ENCODE data around the gene PRDM16. TPM values are rescaled to one million over a fixed set of nuclear protein-coding genes. Genes with fewer than 3 reads are reported as not detected.

PRDM16 gene
- total and polyA plus RNA-seq, 2 of the 13 experiments (the other 11 are each of a cell fraction or from before 2014, with no cell fraction given) = 0.15 to 0.81 TPM

DNA sequence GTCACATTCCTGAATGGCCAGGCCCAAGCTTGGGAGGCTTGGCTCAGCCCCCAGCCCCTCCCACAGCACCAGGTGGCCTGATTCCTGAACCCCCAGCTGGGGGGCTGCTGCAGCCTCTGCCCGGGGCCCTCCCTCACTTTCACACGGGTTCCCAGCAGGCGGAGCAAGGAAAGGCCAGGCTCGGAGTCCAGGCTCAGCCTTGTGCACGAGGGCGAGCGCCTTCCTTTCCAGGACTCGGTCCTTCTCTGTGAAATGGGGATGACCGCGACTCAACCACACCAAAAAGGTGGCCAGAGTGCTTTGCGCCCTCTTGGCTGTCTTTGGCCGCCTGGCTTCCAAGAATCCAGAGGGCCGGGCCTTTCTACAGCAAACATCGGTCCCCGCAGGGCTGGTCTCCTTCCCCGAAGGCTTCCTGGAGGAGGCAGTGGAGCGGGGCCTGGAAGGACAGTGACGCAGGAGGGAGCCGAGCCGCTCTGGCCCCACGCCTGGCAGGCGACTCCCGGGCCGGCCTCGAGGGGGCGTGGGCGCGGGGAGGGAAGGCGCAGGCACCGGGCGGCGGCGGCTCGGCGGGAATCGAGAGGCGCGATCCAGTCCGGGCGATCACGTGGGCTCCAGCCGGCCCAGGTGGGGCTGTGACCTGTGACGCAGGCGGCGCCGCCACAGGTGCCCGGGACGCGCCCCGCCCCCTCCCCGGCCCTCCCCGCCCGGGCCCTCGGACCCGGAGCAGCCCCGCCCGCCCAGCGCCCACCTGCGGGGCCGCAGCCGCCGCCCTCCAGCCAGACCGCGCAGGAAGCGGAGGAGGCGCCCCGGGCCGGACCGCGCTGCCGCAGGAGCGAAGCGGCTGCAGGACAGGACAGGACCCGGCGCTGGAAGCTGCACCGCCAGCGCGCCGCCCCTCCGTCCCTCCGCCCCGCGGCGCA is 385.1 kb downstream of the PRDM16 start, which contains the start of gene ARHGEF16:
Gene ARHGEF16, plus strand, starts transcription at position 775 of the 920 bp plus-strand sequence. CDS start 8,420 bp downstream, outside the sequence.
- peak; percentile 72 for DNase-seq (ENCODE audit: low spot score)
- Histone ChIP-seq H3K9ac (ENCODE audit: insufficient read depth, low read depth, low read length) (peak within 1 kb of the TSS; percentile 86), H3K4me1 (ENCODE audit: insufficient read depth, low read length) (peaks cover 83% of the 10 kb centered on the region), H4K20me1 (ENCODE audit: insufficient read depth, low read length) (no peaks in the 10 kb centered on the region; the same call in 1 of the 2 replicates), H3K79me2 (ENCODE audit: insufficient read depth, low read length) (peaks cover 24% of the 10 kb centered on the region), H3K27me3 (ENCODE audit: control insufficient read depth in 1 of 2, insufficient read depth in 2 of 2, low read length in 2 of 2) (no peaks in the 10 kb centered on the region), H3K4me3 (replicated peaks in 1 of 3; ENCODE audit: insufficient read depth in 1 of 3, low read depth in 2 of 3, low read length in 3 of 3) (peak within 1 kb of the TSS; percentile 67 to 79 (median 70)), H3K27ac (ENCODE audit: extremely low read length, insufficient read depth, low read length) (peak within 1 kb of the TSS; percentile 98), H3K4me2 (ENCODE audit: low read depth, low read length) (peak within 1 kb of the TSS; percentile 99), H2AFZ (ENCODE audit: low read length) (no peak within 1 kb of the TSS), H3K36me3 (replicated peaks in 1 of 2; ENCODE audit: control insufficient read depth in 1 of 2, insufficient read depth in 2 of 2, low read length in 2 of 2) (no peaks in the 10 kb centered on the region), H3K9me3 (ENCODE audit: low read length) (no peaks in the 10 kb centered on the region)
- in situ Hi-C loops (cut with HindIII; ENCODE audit: extremely low pct_ligation_motif_present, low pct_unique_long_range_greater_than_20kb) = no loop called here
- no peak for FAIRE-seq
- intact Hi-C loops (cut with micrococcal nuclease; ENCODE audit: unreplicated experiment) = loop anchor here (1.0 to 5.0 kb wide), 3 partner anchors 17 to 168 kb away; no protein-coding TSS in a partner anchor
- peak; percentile 17 for ATAC-seq
- POLR2A ChIA-PET = interaction anchor here (1.0 to 11.4 kb wide), 6 partner anchors 9 to 31 kb away, joined by 3 to 282 read pairs (median 10); no protein-coding TSS in a partner anchor
- 13% methylated on average over 9 of the region's 84 CpGs for WGBS (ENCODE audit: low lambda C conversion rate)
- no TSS peak for BruUV-seq (replicated peaks)
- CTCF ChIA-PET (ENCODE audit: low intra/inter-chr PET ratio, low total read pairs) = interaction anchor here (0.9 to 4.4 kb wide), 3 partner anchors 18 to 29 kb away, joined by 3 to 70 read pairs (median 57); no protein-coding TSS in a partner anchor
- no peak for TF ChIP-seq EED (CRISPR knock-in tag; IDR thresholded peaks at IDR 0.05)
- peak; percentile 52; the same call in 1 of the 2 replicates for TF ChIP-seq ZNF703 (CRISPR knock-in tag; IDR thresholded peaks at IDR 0.05; ENCODE audit: borderline replicate concordance)
- TF ChIP-seq, protein P1, sequence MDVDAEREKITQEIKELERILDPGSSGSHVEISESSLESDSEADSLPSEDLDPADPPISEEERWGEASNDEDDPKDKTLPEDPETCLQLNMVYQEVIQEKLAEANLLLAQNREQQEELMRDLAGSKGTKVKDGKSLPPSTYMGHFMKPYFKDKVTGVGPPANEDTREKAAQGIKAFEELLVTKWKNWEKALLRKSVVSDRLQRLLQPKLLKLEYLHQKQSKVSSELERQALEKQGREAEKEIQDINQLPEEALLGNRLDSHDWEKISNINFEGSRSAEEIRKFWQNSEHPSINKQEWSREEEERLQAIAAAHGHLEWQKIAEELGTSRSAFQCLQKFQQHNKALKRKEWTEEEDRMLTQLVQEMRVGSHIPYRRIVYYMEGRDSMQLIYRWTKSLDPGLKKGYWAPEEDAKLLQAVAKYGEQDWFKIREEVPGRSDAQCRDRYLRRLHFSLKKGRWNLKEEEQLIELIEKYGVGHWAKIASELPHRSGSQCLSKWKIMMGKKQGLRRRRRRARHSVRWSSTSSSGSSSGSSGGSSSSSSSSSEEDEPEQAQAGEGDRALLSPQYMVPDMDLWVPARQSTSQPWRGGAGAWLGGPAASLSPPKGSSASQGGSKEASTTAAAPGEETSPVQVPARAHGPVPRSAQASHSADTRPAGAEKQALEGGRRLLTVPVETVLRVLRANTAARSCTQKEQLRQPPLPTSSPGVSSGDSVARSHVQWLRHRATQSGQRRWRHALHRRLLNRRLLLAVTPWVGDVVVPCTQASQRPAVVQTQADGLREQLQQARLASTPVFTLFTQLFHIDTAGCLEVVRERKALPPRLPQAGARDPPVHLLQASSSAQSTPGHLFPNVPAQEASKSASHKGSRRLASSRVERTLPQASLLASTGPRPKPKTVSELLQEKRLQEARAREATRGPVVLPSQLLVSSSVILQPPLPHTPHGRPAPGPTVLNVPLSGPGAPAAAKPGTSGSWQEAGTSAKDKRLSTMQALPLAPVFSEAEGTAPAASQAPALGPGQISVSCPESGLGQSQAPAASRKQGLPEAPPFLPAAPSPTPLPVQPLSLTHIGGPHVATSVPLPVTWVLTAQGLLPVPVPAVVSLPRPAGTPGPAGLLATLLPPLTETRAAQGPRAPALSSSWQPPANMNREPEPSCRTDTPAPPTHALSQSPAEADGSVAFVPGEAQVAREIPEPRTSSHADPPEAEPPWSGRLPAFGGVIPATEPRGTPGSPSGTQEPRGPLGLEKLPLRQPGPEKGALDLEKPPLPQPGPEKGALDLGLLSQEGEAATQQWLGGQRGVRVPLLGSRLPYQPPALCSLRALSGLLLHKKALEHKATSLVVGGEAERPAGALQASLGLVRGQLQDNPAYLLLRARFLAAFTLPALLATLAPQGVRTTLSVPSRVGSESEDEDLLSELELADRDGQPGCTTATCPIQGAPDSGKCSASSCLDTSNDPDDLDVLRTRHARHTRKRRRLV (CRISPR knock-in tag; IDR thresholded peaks at IDR 0.05) = no peak
- TF ChIP-seq MXD4 (CRISPR knock-in tag; IDR thresholded peaks at IDR 0.05) = no peak
- no peak for TF ChIP-seq ZNF547 (CRISPR knock-in tag; IDR thresholded peaks at IDR 0.05)
- TF ChIP-seq ZNF101 (CRISPR knock-in tag; IDR thresholded peaks at IDR 0.05; ENCODE audit: borderline replicate concordance, low read depth) = no peak
- TF ChIP-seq TCF12 (IDR thresholded peaks at IDR 0.05) = no peak
- TF ChIP-seq TCF12 (CRISPR knock-in tag; IDR thresholded peaks at IDR 0.05) = no peak
- TF ChIP-seq ETV6 (CRISPR knock-in tag; conservative IDR thresholded peaks at IDR 0.05) = no peak
- no peak for TF ChIP-seq ZSCAN22 (CRISPR knock-in tag; IDR thresholded peaks at IDR 0.05)
- peak; percentile 76; the same call in 1 of the 2 replicates for TF ChIP-seq ZFP90 (CRISPR knock-in tag; IDR thresholded peaks at IDR 0.05; ENCODE audit: borderline replicate concordance)
- TF ChIP-seq RORA (CRISPR knock-in tag; IDR thresholded peaks at IDR 0.05) = no peak
- TF ChIP-seq, protein P2, sequence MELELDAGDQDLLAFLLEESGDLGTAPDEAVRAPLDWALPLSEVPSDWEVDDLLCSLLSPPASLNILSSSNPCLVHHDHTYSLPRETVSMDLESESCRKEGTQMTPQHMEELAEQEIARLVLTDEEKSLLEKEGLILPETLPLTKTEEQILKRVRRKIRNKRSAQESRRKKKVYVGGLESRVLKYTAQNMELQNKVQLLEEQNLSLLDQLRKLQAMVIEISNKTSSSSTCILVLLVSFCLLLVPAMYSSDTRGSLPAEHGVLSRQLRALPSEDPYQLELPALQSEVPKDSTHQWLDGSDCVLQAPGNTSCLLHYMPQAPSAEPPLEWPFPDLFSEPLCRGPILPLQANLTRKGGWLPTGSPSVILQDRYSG (CRISPR knock-in tag; IDR thresholded peaks at IDR 0.05) = 0 out of 2 replicates have a peak, but pooled peaks have one; percentile 67
- TF ChIP-seq ZNF446 (CRISPR knock-in tag; IDR thresholded peaks at IDR 0.05) = peak; percentile 79; the same call in 1 of the 2 replicates
- TF ChIP-seq EEA1 (CRISPR knock-in tag; IDR thresholded peaks at IDR 0.05; ENCODE audit: borderline replicate concordance) = 0 out of 2 replicates have a peak, but pooled peaks have one; percentile 13
- no peak for TF ChIP-seq FOXA3 (CRISPR knock-in tag; IDR thresholded peaks at IDR 0.05)
- peak; percentile 66; the same call in 1 of the 2 replicates for TF ChIP-seq ZNF235 (CRISPR knock-in tag; IDR thresholded peaks at IDR 0.05; ENCODE audit: borderline replicate concordance)
- no peak for TF ChIP-seq FOXK1 (CRISPR knock-in tag; IDR thresholded peaks at IDR 0.05; ENCODE audit: borderline replicate concordance, low read depth)
